GM11168 (cell line): ENCODE measurements around the gene HAUS7.

Experiments used
- in situ Hi-C: fragments of 300-500 bp; cut with MboI; formaldehyde crosslinking; loops from one replicate; pipeline ENCODE4 v1.12.0; 2022; ENCODE audit warnings: low sequenced_read_pairs; ENCODE audit not compliant: unreplicated experiment

Gene HAUS7

GRCh38 chrX:153481043-153481442, 10.7 kb upstream of the HAUS7 start:
- in situ Hi-C loops = no loop called here

DNA sequence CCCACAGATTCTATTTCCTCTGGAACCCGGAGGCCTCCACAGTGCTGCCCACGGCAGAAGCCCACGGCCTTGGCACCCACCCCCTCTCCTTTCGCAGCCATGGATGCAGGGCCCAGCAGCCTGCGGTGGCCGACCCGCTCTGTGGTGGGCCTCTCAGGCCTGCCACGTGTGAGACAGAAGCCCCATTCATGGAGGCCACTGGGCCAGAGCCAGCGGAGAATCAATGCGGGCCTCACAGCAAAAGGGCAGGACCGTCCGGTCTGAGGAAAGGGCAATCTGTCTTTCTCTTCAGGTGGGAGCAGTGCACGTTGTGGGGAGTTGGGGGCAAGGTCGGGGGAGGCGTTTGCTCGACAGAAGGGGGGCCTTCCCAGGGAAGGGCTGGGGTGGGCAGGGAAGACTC, 8.4 kb upstream of the HAUS7 start:
- in situ Hi-C loops = no loop called here

DNA sequence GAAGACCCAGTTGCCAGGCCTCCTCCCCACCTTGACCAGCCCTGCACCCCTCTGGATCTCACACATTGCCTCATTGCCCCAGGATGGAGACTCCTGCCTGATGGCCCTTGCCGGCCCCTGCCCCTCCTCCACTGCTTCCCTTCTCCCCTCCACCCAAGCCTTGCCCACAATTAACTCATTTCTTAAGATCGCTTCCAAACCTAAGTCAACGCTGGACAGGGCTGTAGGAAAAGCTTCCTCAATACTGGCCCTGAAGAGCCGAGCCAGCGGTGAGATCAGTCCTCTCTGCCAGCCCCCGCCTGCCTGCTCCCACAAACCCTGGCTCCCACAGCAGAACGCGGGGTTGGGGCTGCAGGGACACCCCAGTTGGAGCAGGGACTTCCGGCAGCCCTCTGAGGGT, 7.5 kb upstream of the HAUS7 start:
- in situ Hi-C loops = no loop called here

- in situ Hi-C loops = no loop called here
These were observed 7.0 kb upstream of the HAUS7 start for GRCh38 chrX:153477364-153477857.

GRCh38 chrX:153476666-153477363, 6.4 kb upstream of the HAUS7 start:
- in situ Hi-C loops = no loop called here

DNA sequence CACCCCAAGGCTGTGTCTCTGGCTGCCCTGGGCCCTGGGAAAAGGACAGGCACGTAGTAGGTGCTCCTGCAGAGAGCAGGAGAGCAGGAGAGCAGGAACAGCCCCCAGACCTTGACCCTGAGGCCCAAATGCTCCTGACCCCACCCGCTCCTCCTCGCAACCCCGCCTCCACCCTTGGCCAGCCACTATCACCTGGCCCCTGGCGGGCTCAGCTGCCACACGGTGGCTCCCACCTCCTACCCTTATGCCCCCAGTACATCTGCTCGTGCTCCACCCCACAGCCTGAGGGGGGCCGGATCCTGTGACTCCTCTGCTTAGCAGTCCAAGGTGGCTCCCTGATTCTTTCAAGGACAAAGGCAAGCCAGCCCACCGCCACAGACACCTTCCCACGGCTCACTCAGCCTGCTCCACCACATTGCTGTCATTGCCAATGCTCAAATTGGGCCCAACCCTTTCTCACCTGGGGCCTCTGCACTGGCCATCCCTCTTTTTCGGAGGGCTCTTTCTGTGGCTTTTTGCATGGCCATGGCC, 5.4 kb upstream of the HAUS7 start:
- in situ Hi-C loops = no loop called here

DNA sequence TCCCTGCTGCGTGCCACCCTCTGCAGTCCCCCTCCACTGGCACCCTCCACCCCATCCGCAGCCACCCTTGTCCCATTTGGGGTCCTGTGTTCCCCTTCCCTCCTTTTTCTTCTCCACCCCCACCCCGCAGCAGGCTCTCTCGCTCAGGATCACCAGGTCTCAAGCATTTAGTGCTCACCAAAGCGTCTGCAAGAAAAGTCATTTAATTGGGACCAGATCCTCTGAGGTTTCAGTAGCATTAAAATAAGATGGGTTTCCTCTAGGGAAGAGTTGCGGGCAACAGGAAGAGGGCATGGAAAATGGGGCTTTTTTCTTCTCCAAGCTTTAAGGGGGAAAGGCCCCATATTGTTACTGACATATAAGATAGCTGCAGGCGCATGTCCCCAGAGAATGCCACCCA, 4.9 kb upstream of the HAUS7 start:
- in situ Hi-C loops = no loop called here

GRCh38 chrX:153474718-153475117, 4.3 kb upstream of the HAUS7 start:
- in situ Hi-C loops = no loop called here

DNA sequence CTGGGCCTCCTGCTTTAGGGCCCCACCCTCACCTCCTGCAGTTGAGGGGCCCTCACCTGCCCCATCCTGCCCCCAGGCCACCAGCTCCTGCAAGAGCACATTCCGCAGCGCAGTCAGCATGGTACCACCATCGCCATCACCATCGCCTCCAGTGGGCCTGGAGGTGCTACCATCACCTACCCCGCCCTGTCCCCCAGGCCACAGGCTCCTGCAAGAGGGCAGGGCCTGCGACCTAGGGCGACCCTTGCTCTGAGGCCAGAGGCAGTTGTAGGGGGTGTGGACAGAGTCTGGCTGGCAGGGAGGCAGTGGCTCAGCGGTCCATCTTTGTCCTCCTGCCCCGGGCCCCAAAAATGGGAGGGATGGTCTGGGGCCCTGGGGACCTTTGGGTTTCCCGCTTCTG, 3.9 kb upstream of the HAUS7 start:
- in situ Hi-C loops = no loop called here

GRCh38 chrX:153473126-153473525, 2.8 kb upstream of the HAUS7 start:
- in situ Hi-C loops = no loop called here

DNA sequence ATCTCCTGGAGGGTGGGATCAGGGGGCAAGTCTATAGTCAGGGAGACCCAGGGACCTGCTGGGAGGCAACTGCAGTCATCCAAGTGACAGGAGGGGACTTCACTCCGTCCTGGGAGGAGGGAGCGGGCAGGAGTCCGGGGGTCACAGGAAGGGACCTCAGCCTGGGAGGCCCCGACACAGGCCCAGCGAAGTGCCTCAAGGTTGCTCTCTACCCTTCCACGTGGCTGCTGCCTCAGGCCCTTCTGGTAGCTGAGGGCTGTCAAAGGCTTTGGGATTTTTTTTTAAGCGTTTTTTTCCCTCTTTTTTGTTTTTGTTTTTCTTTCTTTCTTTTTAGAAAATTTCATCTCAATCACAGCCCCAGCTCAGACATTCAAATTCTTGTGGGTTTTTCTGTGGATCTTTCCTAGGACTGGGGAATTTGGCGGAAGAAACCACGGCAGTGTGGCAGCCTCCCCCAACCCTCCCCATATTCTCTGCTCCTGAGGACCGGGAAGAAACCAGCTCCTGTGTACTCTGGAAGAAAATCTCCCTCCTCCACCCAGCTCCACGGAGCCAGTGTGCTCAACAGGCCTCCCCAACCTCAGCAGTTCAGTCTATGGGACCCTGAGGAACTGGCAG, 1.4 kb upstream of the HAUS7 start:
- in situ Hi-C loops = no loop called here

DNA sequence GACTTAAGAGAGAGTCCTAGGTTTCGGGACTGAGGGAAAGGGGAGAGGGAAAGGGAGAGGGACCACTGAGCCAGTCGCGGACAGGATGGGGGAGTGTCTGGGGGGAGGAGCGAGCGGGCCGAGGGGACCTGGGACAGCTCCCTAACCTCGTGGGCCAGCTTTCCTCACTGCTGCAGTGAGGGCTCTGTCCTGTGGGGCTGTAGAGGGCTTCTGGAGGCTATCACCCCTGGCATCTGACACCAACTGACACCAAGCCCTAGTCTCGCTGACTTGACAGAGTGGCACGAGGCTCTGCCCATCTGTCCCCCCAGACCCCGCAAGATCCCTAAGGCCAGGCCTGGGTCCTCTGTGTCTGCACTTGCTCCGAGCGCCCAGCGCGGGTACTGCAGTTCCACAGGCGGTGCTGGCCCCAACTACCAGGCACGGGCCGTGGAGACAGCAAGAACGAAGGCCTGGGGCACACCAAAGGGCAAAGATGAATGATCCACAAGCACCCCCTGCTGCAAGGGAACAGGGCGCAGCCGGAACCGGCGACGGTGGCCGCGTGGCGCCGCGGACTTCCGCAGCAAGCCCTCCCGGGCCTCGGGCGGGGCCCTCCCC, 465 bp downstream of the HAUS7 start:
- in situ Hi-C loops = no loop called here

DNA sequence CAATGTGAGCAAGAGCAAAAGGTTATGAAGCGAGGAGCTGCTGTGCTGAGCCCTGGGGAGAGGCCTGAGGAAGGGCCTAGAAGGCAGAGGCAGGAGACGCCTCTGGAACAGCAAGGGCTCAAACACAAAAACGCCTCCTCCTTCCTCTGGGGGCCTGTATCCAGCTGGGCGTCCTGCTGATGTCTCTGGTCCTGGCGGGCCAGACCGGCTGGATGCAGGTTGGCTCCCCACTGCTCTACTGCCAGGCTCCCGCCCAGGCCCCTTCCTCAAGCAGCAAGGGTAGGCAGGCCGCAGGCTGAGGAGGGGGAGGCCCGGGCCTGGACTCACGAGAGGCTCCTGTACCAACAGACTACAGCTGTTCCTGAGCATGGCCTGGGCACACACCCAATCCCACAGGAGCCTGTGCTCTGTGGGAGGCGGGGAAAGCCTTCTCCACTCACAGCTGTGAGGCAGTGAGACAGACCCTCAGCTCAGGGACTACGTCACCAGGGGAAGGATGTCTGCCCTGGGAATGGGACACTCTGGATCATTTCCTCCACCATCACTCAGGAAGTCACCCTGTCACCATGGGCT, 2.3 kb downstream of the HAUS7 start:
- in situ Hi-C loops = no loop called here

DNA sequence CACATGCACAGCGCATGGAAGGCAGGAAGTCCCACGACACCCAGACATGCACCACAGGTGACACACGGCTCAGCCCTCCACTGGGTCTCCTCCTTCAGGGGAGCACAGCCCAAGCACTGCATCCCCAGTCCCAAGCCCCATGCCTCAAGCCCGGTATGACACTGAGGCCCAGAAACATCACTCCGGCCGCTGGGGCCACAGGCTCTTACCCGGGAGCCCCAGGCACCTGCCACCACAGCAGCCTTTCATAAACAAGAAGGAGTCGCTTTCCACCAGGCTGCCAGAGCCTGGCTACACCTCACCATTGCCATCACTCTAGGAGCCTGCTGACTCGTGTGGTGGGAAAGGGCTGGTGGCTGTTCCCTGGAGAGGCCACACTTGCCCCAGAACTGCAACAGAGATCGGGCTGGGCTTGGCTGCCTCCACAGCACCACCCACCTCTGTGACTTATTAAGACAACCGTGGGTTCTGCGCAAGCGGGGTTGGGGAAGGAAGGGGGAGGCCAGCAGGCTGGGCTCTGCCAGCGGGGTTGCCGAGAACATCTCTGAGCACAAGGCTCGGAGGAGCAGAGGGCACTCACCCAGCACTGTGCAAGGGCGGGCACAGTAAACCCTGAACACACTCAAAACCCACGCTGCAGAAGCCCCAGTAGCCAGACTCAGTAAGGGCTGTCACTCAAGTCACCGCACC, 4.5 kb downstream of the HAUS7 start:
- in situ Hi-C loops = no loop called here

GRCh38 chrX:153464116-153464515, 6.3 kb downstream of the HAUS7 start:
- in situ Hi-C loops = no loop called here

DNA sequence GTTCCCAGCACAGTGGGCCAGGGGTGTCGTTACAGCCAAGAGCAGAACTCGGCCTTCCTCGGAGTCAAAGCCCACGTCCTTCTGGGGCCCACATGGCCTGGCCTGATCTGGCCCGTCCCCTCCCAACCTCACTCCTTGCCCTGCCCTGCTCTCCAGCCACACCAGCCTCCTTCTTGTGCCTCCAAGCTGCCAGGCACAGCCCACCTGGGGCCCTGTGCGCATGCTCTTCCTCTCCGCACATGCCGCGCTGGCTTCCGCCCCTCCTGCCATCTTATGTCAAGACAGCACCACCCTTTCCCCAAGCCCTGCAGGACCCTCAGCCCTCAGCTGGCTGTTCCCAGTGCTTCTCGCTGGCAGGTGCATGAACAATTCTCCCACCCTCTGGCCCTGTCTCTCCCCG, 6.8 kb downstream of the HAUS7 start:
- in situ Hi-C loops = no loop called here

DNA sequence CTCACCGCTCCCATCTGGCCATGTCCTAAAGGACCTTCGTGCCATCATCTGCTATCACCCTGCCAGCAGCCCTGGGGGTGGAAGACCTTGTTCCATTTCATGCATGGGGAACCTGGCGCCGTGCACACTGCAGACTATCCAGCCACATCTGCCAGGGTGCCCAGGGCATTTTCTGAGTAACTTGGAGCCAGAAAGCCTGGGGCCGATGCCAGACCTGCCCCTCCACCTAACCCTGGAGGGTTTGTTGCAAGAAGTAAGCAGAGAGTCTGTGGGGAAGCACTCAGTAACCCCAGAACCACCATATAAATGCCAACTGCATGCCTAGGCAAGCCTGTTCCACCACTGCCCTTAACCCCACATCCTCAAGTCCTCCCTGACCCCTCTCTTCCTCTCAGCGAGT, 7.3 kb downstream of the HAUS7 start:
- in situ Hi-C loops = no loop called here

DNA sequence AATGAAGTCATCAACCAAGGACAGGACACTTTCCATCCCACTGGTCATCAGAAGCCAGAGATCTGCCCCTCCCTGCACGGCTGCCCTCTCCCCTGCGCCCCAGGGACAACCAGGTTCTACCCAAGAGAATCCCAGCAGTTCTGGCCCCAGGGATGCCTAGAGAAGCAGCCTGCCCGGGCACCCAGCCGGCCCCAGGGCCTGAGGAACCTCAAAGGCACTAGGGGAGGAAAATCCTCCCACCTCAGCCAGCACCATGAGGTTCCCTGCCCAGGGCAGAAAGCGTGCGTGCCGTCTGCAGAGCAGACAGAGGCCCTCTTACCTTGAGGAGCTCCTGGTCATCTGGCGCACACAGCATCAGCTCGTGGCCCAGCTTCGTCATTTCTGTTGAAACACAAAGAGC, 8.1 kb downstream of the HAUS7 start:
- in situ Hi-C loops = no loop called here

GRCh38 chrX:153460826-153461225, 9.6 kb downstream of the HAUS7 start:
- in situ Hi-C loops = no loop called here

DNA sequence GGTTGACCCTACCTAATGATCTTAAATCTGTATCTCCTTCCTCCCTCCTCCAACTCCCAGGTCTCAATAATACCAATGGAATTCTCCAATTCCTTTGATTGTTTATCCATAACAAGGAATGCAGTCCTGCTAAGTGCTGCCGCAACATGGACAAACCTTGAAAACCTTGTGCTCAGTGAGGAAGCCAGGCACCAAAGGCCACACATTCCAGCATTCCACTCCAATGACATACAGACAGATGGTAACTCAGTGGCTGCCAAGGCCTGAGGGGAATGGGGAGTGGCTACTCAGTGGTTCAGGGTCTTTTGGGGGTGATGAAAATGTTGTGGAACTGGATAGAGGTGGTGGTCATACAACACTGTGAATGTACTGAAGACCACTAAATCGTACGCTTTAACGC, 10.4 kb downstream of the HAUS7 start:
- in situ Hi-C loops = no loop called here

- in situ Hi-C loops = no loop called here
These were observed 11.9 kb downstream of the HAUS7 start for GRCh38 chrX:153458476-153458875.
